HG03575 (cell line): ENCODE data around the gene AIG1.
"Not testable (repeated sequence)": the region's sequence is repeated elsewhere in the genome, so short reads cannot be mapped to it uniquely, and the experiment has no call there.

Experiments
- ATAC-seq: cut with Tn5 transposase; IDR thresholded peaks from one replicate; pipeline ENCODE4 v1.9.1; 2021; ENCODE audit not compliant: unreplicated experiment, insufficient number of reproducible peaks, low FRiP score; ENCODE audit errors: extremely low read depth

AIG1 gene

GRCh38 chr6:143325379-143326140 lies 264.9 kb downstream of the AIG1 start:
- no peak for ATAC-seq

DNA sequence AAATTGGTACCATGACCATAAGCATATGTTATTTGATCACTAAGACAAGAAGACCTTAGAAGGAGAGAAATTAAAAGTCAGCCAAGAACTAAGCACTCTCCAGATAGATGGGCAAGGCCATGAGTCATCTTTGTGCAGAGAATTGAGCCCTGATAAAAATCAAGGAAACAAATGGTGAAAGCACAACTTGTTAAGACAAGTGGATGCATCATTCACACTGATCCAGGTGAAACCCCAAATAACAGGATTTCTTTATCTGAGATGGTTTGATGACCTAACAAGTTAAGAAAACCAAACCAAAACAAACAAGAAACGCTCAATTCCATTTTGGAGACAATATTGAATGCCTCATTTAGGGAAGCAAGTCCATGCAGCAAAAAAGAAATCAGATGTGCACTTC lies 268.2 kb downstream of the AIG1 start:
- no peak for ATAC-seq

GRCh38 chr6:143329323-143329722 lies 268.6 kb downstream of the AIG1 start:
- ATAC-seq, result no peak

DNA sequence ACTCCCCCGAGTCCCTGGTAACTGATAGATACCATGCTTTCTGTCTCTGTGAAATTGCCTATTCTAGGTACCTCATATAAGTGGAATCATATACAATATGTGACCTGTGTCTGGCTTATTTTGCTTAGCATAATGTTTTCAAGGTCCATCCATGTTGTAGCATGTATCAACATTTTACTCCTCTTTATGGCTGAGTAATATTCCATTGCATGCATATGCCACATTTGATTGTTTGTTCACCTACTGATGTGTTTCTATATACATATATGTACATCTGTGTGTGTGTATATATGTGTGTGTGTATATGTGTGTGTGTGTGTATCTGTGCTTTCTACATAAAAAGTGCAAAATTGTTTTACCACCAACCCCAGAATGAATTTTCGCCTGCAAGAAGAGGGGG lies 270.7 kb downstream of the AIG1 start:
- ATAC-seq, result no peak

- no peak for ATAC-seq
These were observed 271.6 kb downstream of the AIG1 start for GRCh38 chr6:143332153-143332845.

GRCh38 chr6:143333081-143333480 lies 272.4 kb downstream of the AIG1 start:
- no peak for ATAC-seq

DNA sequence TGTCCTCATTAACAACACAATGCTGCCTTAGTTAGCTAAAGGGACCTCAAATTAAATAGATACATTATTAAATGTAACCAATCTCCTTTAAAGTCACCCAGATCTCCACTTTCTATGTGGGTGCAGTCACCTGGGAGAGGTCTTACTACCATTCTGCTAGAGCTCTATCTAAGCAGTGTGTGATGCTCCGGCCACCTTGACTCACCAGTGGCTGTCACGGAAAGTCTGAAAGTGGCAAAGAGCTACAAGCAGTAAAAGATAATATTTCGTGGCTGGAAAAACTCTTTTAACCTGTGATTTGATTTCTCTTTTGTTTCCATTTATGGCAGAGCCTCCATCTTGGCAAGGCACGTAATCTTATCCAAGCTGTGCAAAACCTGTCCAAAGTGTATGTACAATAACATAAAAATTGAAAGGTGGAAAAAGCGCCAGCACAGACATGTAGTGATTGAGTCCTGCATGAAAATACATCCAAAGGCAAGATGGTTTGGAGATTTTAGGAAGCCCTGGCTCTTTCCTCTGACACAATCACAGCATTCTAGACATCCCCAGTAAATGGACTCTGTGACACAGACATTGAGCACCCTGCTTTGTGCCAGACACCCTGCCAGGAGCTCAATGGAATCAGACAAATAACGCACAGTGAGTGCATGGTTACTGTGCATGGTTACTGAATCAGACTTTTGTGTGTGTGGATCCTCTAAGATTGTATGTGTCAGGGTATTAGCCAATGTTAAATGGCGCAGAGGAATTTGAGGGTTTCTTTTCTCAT lies 273.2 kb downstream of the AIG1 start:
- no peak for ATAC-seq

- ATAC-seq, result no peak
These were observed 275.2 kb downstream of the AIG1 start for GRCh38 chr6:143335865-143336264.

- no peak for ATAC-seq
These were observed 275.9 kb downstream of the AIG1 start for GRCh38 chr6:143336446-143337152.

GRCh38 chr6:143337201-143337949 lies 276.7 kb downstream of the AIG1 start:
- ATAC-seq, result no peak

GRCh38 chr6:143339223-143339622 lies 278.5 kb downstream of the AIG1 start:
- ATAC-seq, result no peak

DNA sequence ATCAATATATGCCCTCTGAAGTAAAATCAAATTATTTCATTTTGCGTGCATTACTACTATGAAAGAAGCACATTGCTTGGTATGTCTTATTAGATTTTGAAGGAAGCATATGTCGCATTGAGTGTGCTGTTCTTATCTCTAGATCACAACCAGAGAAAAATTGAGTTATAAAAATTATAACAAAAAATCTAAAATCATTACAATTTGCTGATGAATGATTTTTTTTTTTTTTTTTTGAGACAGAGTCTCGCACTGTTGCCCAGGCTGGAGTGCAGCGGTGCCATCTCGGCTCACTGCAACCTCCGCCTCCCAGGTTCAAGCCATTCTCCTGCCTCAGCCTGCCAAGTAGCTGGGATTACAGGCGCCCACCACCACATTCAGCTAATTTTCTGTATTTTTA lies 284.8 kb downstream of the AIG1 start:
- not testable (repeated sequence) for ATAC-seq

- ATAC-seq, result no peak
These were observed 285.3 kb downstream of the AIG1 start for GRCh38 chr6:143346004-143346403.

DNA sequence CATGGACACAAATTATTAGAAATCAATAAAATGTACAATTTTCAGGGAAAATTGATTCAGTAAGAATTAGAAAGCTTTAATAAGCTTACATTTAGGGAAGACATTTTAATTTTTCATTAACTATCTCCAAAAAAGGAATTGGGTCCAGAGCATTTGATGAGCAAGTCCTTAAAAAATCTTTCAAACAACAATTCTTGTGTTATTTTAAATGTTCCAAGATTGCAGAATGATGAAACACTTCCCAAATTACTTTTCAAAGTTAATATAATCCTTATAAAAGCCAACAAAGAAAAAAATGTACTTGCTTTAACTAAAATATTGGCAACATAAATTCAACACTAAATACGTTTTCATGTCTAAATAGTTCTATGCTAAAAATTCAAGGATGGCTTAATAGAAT lies 287.8 kb downstream of the AIG1 start:
- no peak for ATAC-seq

GRCh38 chr6:143349530-143349929 lies 288.8 kb downstream of the AIG1 start:
- no peak for ATAC-seq

DNA sequence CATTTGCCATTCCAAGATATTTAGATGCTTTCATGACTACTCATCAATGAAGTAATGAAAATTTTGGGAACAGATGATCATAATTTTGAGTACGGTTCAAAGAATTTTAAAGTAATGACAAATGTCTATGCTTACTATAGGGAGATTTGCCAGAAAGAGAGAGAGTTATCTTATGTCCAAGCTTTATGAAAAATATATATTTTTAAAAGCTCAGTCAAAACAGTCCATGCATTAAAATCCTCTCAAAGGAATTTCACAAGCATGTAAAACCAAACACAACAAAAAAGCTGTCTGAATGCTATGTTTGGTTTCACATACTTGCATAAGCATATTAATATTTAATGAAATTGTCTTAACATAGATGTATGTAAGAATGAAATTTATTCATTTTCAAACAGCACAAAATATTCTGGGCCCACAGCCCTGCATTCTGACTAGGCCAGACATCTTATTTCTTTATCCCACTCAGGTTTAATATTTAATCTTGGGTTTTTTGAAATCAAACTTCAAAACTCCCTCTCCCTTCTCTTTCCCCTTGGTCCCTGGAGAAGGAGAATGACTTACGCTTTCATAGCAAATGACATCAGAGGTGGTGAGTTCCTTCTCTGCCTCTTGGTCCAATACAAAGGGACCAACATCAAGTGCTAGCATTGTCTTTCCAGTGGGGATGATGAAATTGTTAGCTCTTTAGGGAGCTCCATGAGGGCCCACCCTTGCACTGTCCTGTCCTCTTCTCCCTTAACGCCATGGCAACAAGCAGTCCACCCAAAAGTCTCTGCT lies 295.6 kb downstream of the AIG1 start:
- no peak for ATAC-seq

- no peak for ATAC-seq
These were observed 296.5 kb downstream of the AIG1 start for GRCh38 chr6:143357152-143357551.
